Bronchial epithelial cell (primary cell): ENCODE results near the gene PTPN14. TPM values are rescaled to one million over a fixed set of nuclear protein-coding genes. Genes with fewer than 3 reads are reported as not detected.
"Not testable (repeated sequence)": the region's sequence is repeated elsewhere in the genome, so short reads cannot be mapped to it uniquely, and the experiment has no call there.

Source experiments
- DNase-seq: peaks from one replicate; pipeline ENCODE4 v3.0.0-alpha.2; 2010; ENCODE audit warnings: low read depth
- FAIRE-seq: peaks from 2 replicates; lab custom pipeline; 2011; peaks lifted over from hg19 to GRCh38; lab: Jason Lieb, UNC
- H3K27me3 ChIP-seq: 2 replicates; pipeline ENCODE4 v1.5.1; 2011; ENCODE audit warnings: low read length; ENCODE audit not compliant: control insufficient read depth, insufficient read depth
- H3K36me3 ChIP-seq: 2 replicates; pipeline ENCODE4 v1.5.1; 2011; ENCODE audit warnings: low read length; ENCODE audit not compliant: control insufficient read depth, insufficient read depth
- H3K4me3 ChIP-seq: 2 replicates; pipeline ENCODE4 v1.5.1; 2011; ENCODE audit warnings: mild to moderate bottlenecking, low read depth, low read length, control low read depth
- CTCF ChIP-seq: IDR thresholded peaks from 2 replicates; pipeline ENCODE4 v1.5.1; 2011; ENCODE audit warnings: mild to moderate bottlenecking, moderate library complexity, low read length, control low read depth, inconsistent platforms; ENCODE audit not compliant: insufficient read depth, severe bottlenecking
- total RNA-seq: library from RNA; depleted of rRNA; stranded (reverse); fragments of >200 nt; gene quantifications from 2 replicates; pipeline ENCODE4 v1.2.1, GENCODE V29; 2014

Gene PTPN14
- total RNA-seq: 28.4 and 33.0 TPM in 2 replicates

GRCh38 chr1:214551436-214552173, at the start of gene PTPN14:
TSS of gene PTPN14 (minus strand) at chr1:214551602. CDS start at chr1:214464803, 86,799 bp downstream.
- DNase-seq (peak; percentile 85), FAIRE-seq (no peak)
- TF ChIP-seq CTCF: peak; percentile 45
- peaks cover 2% of the 10 kb centered on the region for H3K36me3 ChIP-seq
- H3K27me3 ChIP-seq: no peaks in the 10 kb centered on the region
- peak within 1 kb of the TSS; percentile 96 for H3K4me3 ChIP-seq

- H3K27me3 ChIP-seq: no peaks in the 10 kb centered on the region
- DNase-seq (no peak), FAIRE-seq (no peak)
- no peak for TF ChIP-seq CTCF
- no peaks in the 10 kb centered on the region for H3K36me3 ChIP-seq
- H3K4me3 ChIP-seq: no peak overlapping the region
These were observed 41.8 kb upstream of the PTPN14 start for GRCh38 chr1:214593158-214593557.

GRCh38 chr1:214591918-214592317, 40.5 kb upstream of the PTPN14 start:
- not testable (repeated sequence) for H3K4me3 ChIP-seq, H3K36me3 ChIP-seq, H3K27me3 ChIP-seq, FAIRE-seq, DNase-seq

GRCh38 chr1:214590696-214591095, 39.3 kb upstream of the PTPN14 start:
- Histone ChIP-seq H3K27me3 (no peaks in the 10 kb centered on the region), H3K4me3 (no peak overlapping the region), H3K36me3 (no peaks in the 10 kb centered on the region)
- DNase-seq (no peak), FAIRE-seq (no peak)
- no peak for TF ChIP-seq CTCF

DNA sequence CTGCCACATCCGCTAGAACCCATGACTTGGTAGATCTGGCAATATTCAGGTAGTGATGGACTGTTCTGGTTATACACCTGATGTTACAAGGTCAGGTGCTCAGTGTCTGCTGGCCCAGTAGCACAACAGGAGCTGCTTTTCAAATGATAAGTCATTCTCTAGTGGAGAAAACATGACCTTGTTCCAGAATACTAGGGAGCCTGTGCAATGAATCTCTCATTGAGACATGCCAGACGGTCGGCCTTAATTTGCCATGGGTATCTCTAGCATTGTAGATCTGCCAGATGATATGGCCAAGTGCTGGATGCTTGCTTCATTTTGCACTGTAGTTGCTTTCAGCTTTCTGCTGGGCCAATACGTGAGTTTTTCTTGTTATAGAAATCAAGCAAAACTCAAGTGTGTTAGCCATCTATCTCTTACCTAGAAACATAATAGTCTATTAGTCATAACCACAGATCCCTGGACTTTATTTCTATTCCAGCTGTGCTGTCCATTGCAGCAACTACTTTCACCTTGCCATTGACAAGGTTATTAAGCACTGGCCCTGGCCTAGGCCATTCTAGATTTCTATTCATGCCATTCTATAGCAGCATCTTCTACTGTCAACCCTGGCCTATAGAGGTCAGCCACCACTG, 37.7 kb upstream of the PTPN14 start:
- H3K4me3 ChIP-seq: no peak overlapping the region
- no peak for FAIRE-seq
- H3K27me3 ChIP-seq: no peaks in the 10 kb centered on the region
- no peak for TF ChIP-seq CTCF
- no peaks in the 10 kb centered on the region for H3K36me3 ChIP-seq
- DNase-seq: peak; percentile 36

GRCh38 chr1:214587165-214587564, 35.8 kb upstream of the PTPN14 start:
- no peak for FAIRE-seq
- Histone ChIP-seq H3K4me3 (no peak overlapping the region), H3K27me3 (no peaks in the 10 kb centered on the region), H3K36me3 (no peaks in the 10 kb centered on the region)
- DNase-seq: no peak
- TF ChIP-seq CTCF: no peak
